Spleen (tissue), 11 donors: ENCODE results near the gene TAOK3. TPM values are rescaled to one million over a fixed set of nuclear protein-coding genes. Genes with fewer than 3 reads are reported as not detected.

ENCODE experiments used
- DNase-seq: peaks from one replicate; pipeline ENCODE4 v3.0.0-alpha.2; 2020
- H3K27ac ChIP-seq, 8 donors: fragments of 200-600 bp; sonication (generic) in 7 of 8; 1 replicate in 4 of 8; 2 replicates in 4 of 8; pipeline versions ENCODE4 v1.5.0 to v1.8.0; 2016 to 2021; ENCODE audit warnings: inconsistent platforms in 4 of 8, mild to moderate bottlenecking in 4 of 8, moderate library complexity in 1 of 8
- H3K27me3 ChIP-seq, 7 donors: fragments of 200-600 bp; sonication (generic) in 6 of 7; replicated peaks in 1 of 7; 1 replicate in 4 of 7; 2 replicates in 3 of 7; pipeline versions ENCODE4 v1.5.0 to v1.8.0; 2016 to 2021; ENCODE audit warnings: inconsistent platforms in 3 of 7, mild to moderate bottlenecking in 1 of 7
- H3K36me3 ChIP-seq, 6 donors: fragments of 200-600 bp; sonication (generic) in 5 of 6; 1 replicate in 4 of 6; 2 replicates in 2 of 6; pipeline versions ENCODE4 v1.5.0 to v1.8.0; 2016 to 2021; ENCODE audit warnings: inconsistent platforms in 2 of 6
- H3K4me1 ChIP-seq, 6 donors: fragments of 200-600 bp; sonication (generic) in 5 of 6; 1 replicate in 3 of 6; 2 replicates in 3 of 6; pipeline versions ENCODE4 v1.5.0 to v1.8.0; 2016 to 2021; ENCODE audit warnings: inconsistent platforms in 3 of 6
- H3K4me3 ChIP-seq, 8 donors: fragments of 200-600 bp; sonication (generic) in 7 of 8; 1 replicate in 4 of 8; 2 replicates in 4 of 8; pipeline versions ENCODE4 v1.5.0 to v1.8.0; 2016 to 2021; ENCODE audit warnings: inconsistent platforms in 4 of 8, mild to moderate bottlenecking in 4 of 8, moderate library complexity in 2 of 8
- H3K9me3 ChIP-seq, 8 donors: fragments of 200-600 bp; sonication (generic) in 7 of 8; 1 replicate in 4 of 8; 2 replicates in 4 of 8; pipeline versions ENCODE4 v1.5.0 to v1.8.0; 2016 to 2021; ENCODE audit warnings: inconsistent platforms in 4 of 8
- CTCF ChIP-seq, 11 experiments: fragments of 200-600 bp in 7 of 11; fragments of 450-650 bp in 4 of 11; sonication (generic) in 4 of 11; IDR thresholded peaks in 8 of 11; conservative IDR thresholded peaks in 3 of 11; 1 replicate in 7 of 11; 2 replicates in 4 of 11; pipeline versions ENCODE4 v1.4.0 to v1.8.0; 2016 to 2021; ENCODE audit warnings: antibody characterized with exemption in 11 of 11, inconsistent platforms in 4 of 11, mild to moderate bottlenecking in 1 of 11
- POLR2A ChIP-seq, 3 donors: fragments of 450-650 bp; IDR thresholded peaks; one replicate each; pipeline ENCODE4 v1.5.1; 2017; ENCODE audit warnings: antibody characterized with exemption in 3 of 3, mild to moderate bottlenecking in 1 of 3
- POLR2AphosphoS5 ChIP-seq, 3 donors: sonication (generic); formaldehyde crosslinking; IDR thresholded peaks; one replicate each; pipeline ENCODE4 v1.5.1; 2017; ENCODE audit warnings: antibody characterized with exemption in 3 of 3
- WGBS, 5 donors: extraction: QIAGEN DNeasy Blood & Tissue Kit in 3 of 5; methylation state at CpG; one replicate each; pipeline versions ENCODE4 v1.1.5 to v1.1.7; 2013 to 2018; 5-methylcytosine and 5-hydroxymethylcytosine counted together
- intact Hi-C: fragments of 100-400 bp; cut with DNase I; formaldehyde crosslinking; loops from one replicate; pipeline ENCODE4 v1.15.0; 2023; ENCODE audit warnings: low total_unique reads
- polyA plus RNA-seq, 3 donors: library from polyadenylated mRNA; stranded (reverse); fragments of 200-250 nt; gene quantifications; one replicate each; pipeline ENCODE4 v1.2.1, GENCODE V29; 2013
- total RNA-seq, 7 donors: library from RNA; depleted of rRNA in 3 of 7; stranded (reverse); fragments of >200 nt in 3 of 7; fragmentation: NEBNext Ultra II Directional in 4 of 7; extraction: Animal tissue kit (Norgen Biotek cat#: 25700) in 4 of 7; gene quantifications; one replicate each; pipeline versions ENCODE4 v1.1.0 to v1.2.1, GENCODE V29; 2016 to 2021
- donor health status: healthy with polysubstance abuse.
- donor health status: DM: no; HTN: no; CAD: no; lungs with moderate emphysema.
- donor health status: DM: no; HTN: no; CAD: no.
- donor health status: Bipolar disorder and iron deficiency.
- donor health status: healthy.
- donor health status: DM: no; HTN: no; CAD: no.
- donor health status: DM: yes; HTN: yes; CAD: no.

TAOK3 gene
- total and polyA plus RNA-seq, 10 donors = 12.7 to 80.8 (median 56.5) TPM

DNA sequence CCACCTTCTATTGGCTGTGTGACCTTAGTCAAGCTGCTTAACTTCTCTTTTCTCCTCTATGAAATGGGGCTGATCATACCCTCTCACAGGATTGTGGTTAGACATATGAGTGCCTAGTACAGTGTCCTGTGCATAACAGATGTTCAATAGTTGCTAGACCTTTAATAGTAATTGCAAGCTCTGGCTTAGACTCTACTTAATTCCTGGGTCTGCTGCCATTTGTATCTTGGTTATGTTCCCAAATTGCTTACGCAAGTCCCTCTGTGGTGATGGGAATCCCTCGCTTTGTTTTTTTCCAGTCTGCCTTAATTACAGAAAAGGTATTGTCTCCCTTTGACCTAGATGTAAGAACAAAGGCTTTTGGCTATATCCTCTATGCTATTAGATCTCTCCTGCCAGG is 18.7 kb upstream of the TAOK3 start:
- no peaks in the 10 kb centered on the region for H3K27me3 ChIP-seq
- peaks cover 8 to 100% (median 93%) of the 10 kb centered on the region in 6 donors for H3K36me3 ChIP-seq
- no peaks in the 10 kb centered on the region for H3K9me3 ChIP-seq
- H3K27ac ChIP-seq = no peak overlapping the region
- intact Hi-C loops = no loop called here
- TF ChIP-seq POLR2A (IDR thresholded peaks at IDR 0.05) = no peak
- no peak for TF ChIP-seq CTCF (IDR thresholded peaks at IDR 0.05 in 8 of 11, conservative IDR thresholded peaks at IDR 0.05 in 3 of 11)
- no peak for TF ChIP-seq POLR2AphosphoS5 (IDR thresholded peaks at IDR 0.05)
- 93 to 99% (median 97%) methylated on average over 2 of the region's 2 CpGs for WGBS, 5 donors
- DNase-seq = no peak
- H3K4me1 ChIP-seq = no peaks in the 10 kb centered on the region
- H3K4me3 ChIP-seq = no peak overlapping the region

DNA sequence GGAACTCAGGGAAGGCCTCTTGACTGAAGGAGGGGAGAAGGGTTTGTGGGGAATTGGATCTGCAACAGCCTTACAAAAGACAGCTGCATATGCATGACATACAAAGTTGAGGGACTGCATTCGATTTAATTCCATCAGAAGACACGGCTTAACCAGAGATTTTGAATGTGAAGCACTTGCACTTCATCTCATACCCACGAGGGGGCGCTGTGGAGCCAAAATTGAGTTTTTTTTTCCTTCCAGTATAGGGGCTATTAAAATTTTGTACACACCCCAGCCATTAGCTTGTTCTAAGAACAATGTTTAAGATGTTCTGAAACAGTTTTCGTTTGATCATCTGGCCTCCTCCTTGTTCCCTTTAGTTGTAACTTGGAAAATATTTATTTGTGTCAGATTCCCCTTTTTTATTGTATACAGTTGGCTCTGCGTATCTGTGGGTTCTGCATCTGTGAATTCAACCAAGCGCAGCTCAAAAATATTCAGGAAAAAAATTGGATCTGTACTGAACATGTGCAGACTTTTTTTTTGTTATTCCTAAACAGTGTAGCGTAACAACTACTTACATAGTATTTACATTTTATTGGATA is 5.3 kb upstream of the TAOK3 start:
- Histone ChIP-seq H3K9me3 (no peaks in the 10 kb centered on the region), H3K4me3 (peak overlapping the region; percentile 95 to 99 (median 99)), H3K36me3 (peaks cover 0 to 46% (median 41%) of the 10 kb centered on the region in 6 donors), H3K27ac (peak overlapping the region in 6 of 8 donors; percentile 92 to 98 (median 96)), H3K27me3 (no peaks in the 10 kb centered on the region), H3K4me1 (peaks cover 17 to 64% (median 39%) of the 10 kb centered on the region in 6 donors)
- DNase-seq = peak; percentile 86
- TF ChIP-seq POLR2AphosphoS5 (IDR thresholded peaks at IDR 0.05) (no peak), CTCF (IDR thresholded peaks at IDR 0.05 in 8 of 11, conservative IDR thresholded peaks at IDR 0.05 in 3 of 11) (peak; percentile 87 to 97 (median 95))
- WGBS, 5 donors = 36 to 37% (median 37%) methylated on average over 8 of the region's 8 CpGs
- intact Hi-C loops = loop anchor here (5.0 to 10.0 kb wide), 2 partner anchors 196 to 253 kb away; no protein-coding TSS in a partner anchor

GRCh38 chr12:118377021-118377883 is 4.5 kb upstream of the TAOK3 start:
- H3K27me3 ChIP-seq = no peaks in the 10 kb centered on the region
- TF ChIP-seq POLR2AphosphoS5 (IDR thresholded peaks at IDR 0.05) = no peak
- H3K36me3 ChIP-seq = peaks cover 0 to 39% (median 34%) of the 10 kb centered on the region in 6 donors
- no peak for DNase-seq
- H3K4me3 ChIP-seq = peak overlapping the region; percentile 95 to 99 (median 99)
- peak overlapping the region; percentile 92 to 98 (median 98) for H3K27ac ChIP-seq
- peaks cover 17 to 64% (median 39%) of the 10 kb centered on the region in 6 donors for H3K4me1 ChIP-seq
- H3K9me3 ChIP-seq = no peaks in the 10 kb centered on the region
- 4 to 10% (median 8%) methylated on average over 20 to 22 of the region's 22 CpGs for WGBS, 5 donors
- intact Hi-C loops = loop anchor here (5.0 to 10.0 kb wide), 2 partner anchors 195 to 252 kb away; no protein-coding TSS in a partner anchor

- peak in 1 of 3 donors; percentile 8 for TF ChIP-seq POLR2A (IDR thresholded peaks at IDR 0.05)
- peak; percentile 83 to 91 (median 85) for TF ChIP-seq POLR2AphosphoS5 (IDR thresholded peaks at IDR 0.05)
- TF ChIP-seq CTCF (IDR thresholded peaks at IDR 0.05 in 8 of 11, conservative IDR thresholded peaks at IDR 0.05 in 3 of 11) = peak; percentile 95 to 99 (median 98)
- peak; percentile 98 for DNase-seq
- peaks cover 17 to 73% (median 40%) of the 10 kb centered on the region in 6 donors for H3K4me1 ChIP-seq
- H3K4me3 ChIP-seq = peak within 1 kb of the TSS; percentile 95 to 99 (median 99)
- H3K9me3 ChIP-seq = no peaks in the 10 kb centered on the region
- WGBS, 5 donors = 0 to 1% (median 1%) methylated on average over 24 to 102 of the region's 102 CpGs
- H3K36me3 ChIP-seq = peaks cover 0 to 30% (median 25%) of the 10 kb centered on the region in 6 donors
- intact Hi-C loops = loop anchor here (5.0 to 10.0 kb wide), 2 partner anchors 194 to 252 kb away; no protein-coding TSS in a partner anchor
- H3K27ac ChIP-seq = peak within 1 kb of the TSS; percentile 92 to 98 (median 98)
- no peaks in the 10 kb centered on the region for H3K27me3 ChIP-seq
Observed at GRCh38 chr12:118376089-118377020, 3.6 kb upstream of the TAOK3 start, which contains the start of gene SUDS3. Gene SUDS3 (plus strand): TSS chr12:118376555. CDS start chr12:118376692, 137 bp downstream.
